Parathyroid adenoma (tissue), 2 donors: Measurements from ENCODE around the gene ABCC1.

Source experiments
- H2AFZ ChIP-seq: fragments of 300-600 bp; sonication (generic); one replicate; pipeline ENCODE4 v1.7.0; 2017; ENCODE audit warnings: antibody characterized with exemption, mild to moderate bottlenecking
- H3K27ac ChIP-seq: fragments of 300-600 bp; sonication (generic); one replicate; pipeline ENCODE4 v1.7.0; 2017
- H3K27me3 ChIP-seq: fragments of 300-600 bp; sonication (generic); one replicate; pipeline ENCODE4 v1.7.0; 2017; ENCODE audit warnings: low read length; ENCODE audit not compliant: control insufficient read depth, insufficient read depth
- H3K36me3 ChIP-seq: fragments of 300-600 bp; sonication (generic); one replicate; pipeline ENCODE4 v1.7.0; 2017; ENCODE audit warnings: low read length; ENCODE audit not compliant: control insufficient read depth, insufficient read depth
- H3K4me1 ChIP-seq: fragments of 300-600 bp; sonication (generic); one replicate; pipeline ENCODE4 v1.7.0; 2017; ENCODE audit warnings: control low read depth
- H3K4me2 ChIP-seq: fragments of 300-600 bp; sonication (generic); one replicate; pipeline ENCODE4 v1.7.0; 2017; ENCODE audit warnings: low read length
- H3K4me3 ChIP-seq: fragments of 300-600 bp; sonication (generic); one replicate; pipeline ENCODE4 v1.7.0; 2017; ENCODE audit warnings: low read depth, low read length
- H3K79me2 ChIP-seq: fragments of 300-600 bp; sonication (generic); one replicate; pipeline ENCODE4 v1.7.0; 2017; ENCODE audit warnings: control low read depth
- H3K9ac ChIP-seq: fragments of 300-600 bp; sonication (generic); one replicate; pipeline ENCODE4 v1.7.0; 2017; ENCODE audit warnings: mild to moderate bottlenecking
- H3K9me3 ChIP-seq: fragments of 300-600 bp; sonication (generic); one replicate; pipeline ENCODE4 v1.7.0; 2017; ENCODE audit warnings: low read length; ENCODE audit not compliant: control insufficient read depth
- CTCF ChIP-seq: fragments of 300-600 bp; sonication (generic); IDR thresholded peaks from one replicate; pipeline ENCODE4 v1.7.0; 2017; ENCODE audit warnings: antibody characterized with exemption, mild to moderate bottlenecking
- donor health status: primary hyperparathyroidism.

Gene ABCC1

DNA sequence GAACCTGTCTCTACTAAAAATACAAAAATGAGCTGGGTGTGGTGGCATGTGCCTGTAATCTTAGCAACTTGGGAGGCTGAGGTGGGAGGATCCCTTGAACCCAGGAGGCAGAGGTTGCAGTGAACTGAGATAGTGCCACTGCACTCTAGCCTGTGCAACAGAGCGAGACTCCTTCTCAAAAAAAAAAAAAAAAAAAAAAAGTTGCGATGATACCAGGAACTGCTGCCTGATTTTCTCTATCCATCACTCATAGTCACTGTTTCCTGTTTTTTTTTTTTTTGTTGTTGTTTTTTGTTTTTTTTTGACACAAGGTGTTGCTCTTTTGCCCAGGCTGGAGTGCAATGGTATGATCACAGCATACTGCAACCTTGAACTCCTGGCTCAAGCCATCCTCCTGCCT, 59.2 kb downstream of the ABCC1 start:
- Histone ChIP-seq H3K27me3 (no peaks in the 10 kb centered on the region), H3K4me1 (no peaks in the 10 kb centered on the region), H3K9ac (no peak overlapping the region), H3K9me3 (no peaks in the 10 kb centered on the region), H3K27ac (no peak overlapping the region), H2AFZ (no peak overlapping the region), H3K4me2 (no peak overlapping the region), H3K79me2 (peaks cover 11% of the 10 kb centered on the region), H3K36me3 (no peaks in the 10 kb centered on the region), H3K4me3 (no peak overlapping the region)
- TF ChIP-seq CTCF: no peak

DNA sequence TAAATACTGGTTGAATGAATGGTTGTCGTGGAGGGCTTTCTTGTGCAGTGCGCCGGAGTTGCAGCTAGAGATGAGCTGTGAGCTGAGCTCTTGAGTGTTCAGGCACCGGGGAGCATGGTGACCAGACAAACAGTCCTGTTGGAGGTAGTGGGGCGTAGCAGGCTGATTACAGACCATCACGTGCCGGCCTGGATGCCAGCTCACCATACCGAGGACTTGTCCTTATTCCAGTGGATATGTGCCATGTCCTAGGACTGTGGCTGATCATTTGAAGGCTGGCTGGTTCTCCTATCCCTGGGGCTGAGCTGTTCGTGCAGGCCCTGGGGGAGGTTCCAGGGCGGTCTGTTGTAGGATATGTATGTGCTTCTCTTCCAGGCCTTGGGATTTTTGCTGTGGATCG, 60.0 kb downstream of the ABCC1 start:
- H2AFZ ChIP-seq: no peak overlapping the region
- H3K9me3 ChIP-seq: no peaks in the 10 kb centered on the region
- peak overlapping the region; percentile 40 for H3K4me2 ChIP-seq
- no peak for TF ChIP-seq CTCF
- no peaks in the 10 kb centered on the region for H3K36me3 ChIP-seq
- no peaks in the 10 kb centered on the region for H3K4me1 ChIP-seq
- H3K79me2 ChIP-seq: peaks cover 7% of the 10 kb centered on the region
- no peak overlapping the region for H3K27ac ChIP-seq
- H3K4me3 ChIP-seq: no peak overlapping the region
- no peak overlapping the region for H3K9ac ChIP-seq
- no peaks in the 10 kb centered on the region for H3K27me3 ChIP-seq

- Histone ChIP-seq H3K9me3 (no peaks in the 10 kb centered on the region), H3K36me3 (no peaks in the 10 kb centered on the region), H3K27ac (no peak overlapping the region), H3K79me2 (peaks cover 3% of the 10 kb centered on the region), H3K4me2 (no peak overlapping the region), H3K4me3 (no peak overlapping the region), H3K4me1 (no peaks in the 10 kb centered on the region), H2AFZ (no peak overlapping the region), H3K9ac (no peak overlapping the region), H3K27me3 (no peaks in the 10 kb centered on the region)
- TF ChIP-seq CTCF: no peak
Measured at GRCh38 chr16:16010194-16010593, 60.8 kb downstream of the ABCC1 start.

DNA sequence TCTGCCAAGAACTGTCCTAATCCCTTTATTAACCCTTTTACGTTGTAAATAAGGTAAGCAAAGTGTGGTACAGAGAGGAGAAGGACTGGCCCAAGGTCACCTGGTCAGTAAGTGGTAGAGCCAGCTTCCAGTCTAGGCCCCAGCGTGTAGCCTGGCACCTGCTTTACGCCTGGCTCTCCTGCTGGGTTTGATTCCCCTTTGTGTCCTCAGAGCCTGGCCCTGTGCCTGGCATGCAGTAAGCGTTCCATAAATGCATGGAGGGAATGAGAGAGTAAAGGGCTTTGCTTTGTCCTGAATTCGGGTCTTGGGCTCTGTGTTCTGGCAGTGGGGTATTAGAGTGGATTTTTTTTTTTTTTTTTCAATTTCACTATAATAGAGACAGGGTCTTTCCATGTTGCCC, 62.7 kb downstream of the ABCC1 start:
- H3K9ac ChIP-seq: no peak overlapping the region
- H3K4me3 ChIP-seq: no peak overlapping the region
- no peaks in the 10 kb centered on the region for H3K27me3 ChIP-seq
- H2AFZ ChIP-seq: no peak overlapping the region
- no peak for TF ChIP-seq CTCF
- H3K9me3 ChIP-seq: no peaks in the 10 kb centered on the region
- no peak overlapping the region for H3K4me2 ChIP-seq
- no peaks in the 10 kb centered on the region for H3K36me3 ChIP-seq
- H3K4me1 ChIP-seq: no peaks in the 10 kb centered on the region
- no peak overlapping the region for H3K27ac ChIP-seq
- H3K79me2 ChIP-seq: no peaks in the 10 kb centered on the region

DNA sequence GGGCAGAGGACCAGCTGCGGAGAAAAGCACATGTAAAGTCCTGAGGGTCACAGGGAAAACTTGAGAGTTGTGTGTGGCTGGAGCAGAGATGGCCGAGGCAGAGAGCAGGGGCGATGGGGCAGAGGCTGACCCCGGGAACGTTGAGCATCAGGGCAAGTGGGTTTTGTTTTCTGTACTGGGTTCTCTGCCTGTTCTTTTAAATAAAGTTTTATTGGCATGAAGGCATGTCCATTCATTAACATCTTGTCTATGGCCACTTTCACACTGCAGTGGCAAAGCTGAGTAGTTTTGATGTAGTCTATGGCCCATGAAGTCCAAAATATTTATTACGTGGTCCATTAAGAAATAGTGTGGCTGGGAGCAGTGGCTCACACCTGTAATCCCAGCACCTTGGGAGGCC, 64.4 kb downstream of the ABCC1 start:
- H3K79me2 ChIP-seq: no peaks in the 10 kb centered on the region
- no peak overlapping the region for H3K4me3 ChIP-seq
- H2AFZ ChIP-seq: no peak overlapping the region
- no peak overlapping the region for H3K9ac ChIP-seq
- no peak overlapping the region for H3K27ac ChIP-seq
- TF ChIP-seq CTCF: no peak
- H3K36me3 ChIP-seq: no peaks in the 10 kb centered on the region
- no peaks in the 10 kb centered on the region for H3K4me1 ChIP-seq
- no peaks in the 10 kb centered on the region for H3K27me3 ChIP-seq
- H3K9me3 ChIP-seq: no peaks in the 10 kb centered on the region
- no peak overlapping the region for H3K4me2 ChIP-seq
